Neural crest cell (in vitro differentiated cells): ENCODE measurements around the gene PSD4. TPM values are rescaled to one million over a fixed set of nuclear protein-coding genes. Genes with fewer than 3 reads are reported as not detected.

Experiments
- total RNA-seq: library from RNA; stranded (reverse); gene quantifications from 2 replicates; pipeline ENCODE4 v1.2.1, GENCODE V29; 2021

The PSD4 gene
- total RNA-seq, 1 donor from 2014 or later = 2.9 TPM

Other genes starting within 250 kb of the PSD4 start
- gene IL36G, start 196.0 kb upstream of the PSD4 start, total RNA-seq = not detected in 2 replicates
- gene IL36A, start 168.5 kb upstream of the PSD4 start, total RNA-seq = not detected in 2 replicates
- gene IL36B, start 121.1 kb upstream of the PSD4 start, total RNA-seq = not detected in 2 replicates
- not detected in 2 replicates for gene IL36RN, start 114.8 kb upstream of the PSD4 start, total RNA-seq
- not detected in 2 replicates for gene IL1F10, start 106.0 kb upstream of the PSD4 start, total RNA-seq
- not detected in 2 replicates for gene IL1RN, start 46.4 kb upstream of the PSD4 start, total RNA-seq
- 0.49 and 0.98 TPM in 2 replicates for gene PAX8, start 105.0 kb downstream of the PSD4 start, total RNA-seq